Uterus (tissue), 4 donors: ENCODE data around the gene MIPEP. TPM values are rescaled to one million over a fixed set of nuclear protein-coding genes. Genes with fewer than 3 reads are reported as not detected.

ENCODE experiments used
- DNase-seq, 2 donors: peaks; one replicate each; pipeline ENCODE4 v3.0.0-alpha.2; 2019 to 2020
- H3K27ac ChIP-seq, 2 donors: fragments of 200-600 bp; sonication (generic); 1 replicate in 1 of 2; 2 replicates in 1 of 2; pipeline ENCODE4 v1.5.1; 2016 to 2018
- H3K27me3 ChIP-seq, 2 donors: fragments of 200-600 bp; sonication (generic); one replicate each; pipeline ENCODE4 v1.5.1; 2018 to 2019; ENCODE audit warnings: control low read depth in 1 of 2
- H3K36me3 ChIP-seq, 2 donors: fragments of 200-600 bp; sonication (generic); one replicate each; pipeline ENCODE4 v1.5.1; 2019; ENCODE audit warnings: control low read depth in 1 of 2
- H3K4me1 ChIP-seq, 2 donors: fragments of 200-600 bp; sonication (generic); one replicate each; pipeline ENCODE4 v1.5.1; 2018 to 2019; ENCODE audit warnings: control low read depth in 1 of 2
- H3K4me3 ChIP-seq, 2 donors: fragments of 200-600 bp; sonication (generic); 1 replicate in 1 of 2; 2 replicates in 1 of 2; pipeline ENCODE4 v1.5.1; 2018 to 2019; ENCODE audit warnings: mild to moderate bottlenecking in 1 of 2
- H3K9me3 ChIP-seq, 2 donors: fragments of 200-600 bp; sonication (generic); one replicate each; pipeline ENCODE4 v1.5.1; 2019; ENCODE audit warnings: control low read depth in 1 of 2
- CTCF ChIP-seq, 4 experiments: fragments of 200-600 bp in 2 of 4; fragments of 450-650 bp in 2 of 4; sonication (generic) in 2 of 4; IDR thresholded peaks; one replicate each; pipeline ENCODE4 v1.5.1; 2016 to 2019; ENCODE audit warnings: antibody characterized with exemption in 4 of 4, mild to moderate bottlenecking in 2 of 4, moderate library complexity in 1 of 4
- POLR2A ChIP-seq, 2 donors: fragments of 450-650 bp; IDR thresholded peaks; one replicate each; pipeline ENCODE4 v1.6.1; 2016; ENCODE audit warnings: antibody characterized with exemption in 2 of 2, mild to moderate bottlenecking in 1 of 2, moderate library complexity in 1 of 2
- intact Hi-C: fragments of 100-400 bp; cut with DNase I; formaldehyde crosslinking; loops from one replicate; pipeline ENCODE4 v1.15.1; 2023; ENCODE audit warnings: low total_unique reads
- total RNA-seq, 4 donors: library from RNA; depleted of rRNA in 3 of 4; stranded (reverse); fragments of >200 nt in 3 of 4; gene quantifications; one replicate each; pipeline versions ENCODE4 v1.1.0 to v1.2.4, GENCODE V29; 2014 to 2023
- donor health status: DM: yes; HTN: yes; CAD: no.

MIPEP gene
- total RNA-seq, 4 donors from 2014 or later, result 0.77 to 31.5 (median 19.3) TPM

DNA sequence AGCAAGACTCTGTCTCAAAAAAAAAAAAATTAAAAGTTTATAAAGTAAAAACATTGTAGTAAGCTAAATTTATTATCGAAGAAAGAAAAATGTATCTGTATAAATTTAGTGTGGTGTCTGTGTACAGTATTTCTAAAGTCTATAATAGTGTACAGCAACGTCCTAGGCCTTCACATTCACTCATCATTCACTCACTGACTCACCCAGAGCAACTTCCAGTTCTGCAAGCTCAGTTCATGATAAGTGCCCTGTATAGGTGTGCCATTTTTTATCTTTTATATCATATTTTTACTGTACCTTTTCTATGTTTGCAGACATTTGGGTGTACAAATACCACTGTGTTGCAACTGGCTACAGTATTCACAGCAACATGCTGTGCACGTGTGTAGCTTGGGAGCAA lies 200.9 kb downstream of the MIPEP start:
- DNase-seq, result no peak
- no peaks in the 10 kb centered on the region for H3K4me1 ChIP-seq
- intact Hi-C loops, result no loop called here
- H3K9me3 ChIP-seq, result peaks cover 0 to 6% of the 10 kb centered on the region in 2 donors
- H3K27ac ChIP-seq, result no peak overlapping the region
- TF ChIP-seq POLR2A (IDR thresholded peaks at IDR 0.05), result no peak
- TF ChIP-seq CTCF (IDR thresholded peaks at IDR 0.05), result no peak
- H3K27me3 ChIP-seq, result no peaks in the 10 kb centered on the region
- H3K4me3 ChIP-seq, result no peak overlapping the region
- no peaks in the 10 kb centered on the region for H3K36me3 ChIP-seq

DNA sequence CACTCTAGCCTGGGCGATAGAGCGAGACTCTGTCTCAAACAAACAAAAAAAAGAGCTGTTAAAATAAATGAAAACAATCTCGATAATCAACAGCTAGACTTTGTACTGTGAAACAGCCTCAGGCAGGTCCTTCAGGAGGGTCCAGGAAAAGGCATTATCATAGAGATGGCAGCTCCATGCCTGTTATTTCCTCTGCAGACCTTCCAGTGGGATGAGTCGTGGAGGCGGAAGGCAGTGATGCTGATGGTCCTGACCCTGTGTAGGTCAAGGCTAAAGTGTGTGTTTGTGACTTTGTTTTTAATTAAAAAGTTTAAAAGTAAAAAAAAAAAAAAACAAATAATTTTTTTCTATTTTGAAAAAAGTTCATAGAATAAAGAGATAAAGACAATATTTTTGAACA lies 201.6 kb downstream of the MIPEP start:
- Histone ChIP-seq H3K9me3 (peaks cover 0 to 6% of the 10 kb centered on the region in 2 donors), H3K36me3 (no peaks in the 10 kb centered on the region), H3K27ac (no peak overlapping the region), H3K4me1 (no peaks in the 10 kb centered on the region), H3K27me3 (no peaks in the 10 kb centered on the region), H3K4me3 (no peak overlapping the region)
- no peak for TF ChIP-seq CTCF (IDR thresholded peaks at IDR 0.05)
- TF ChIP-seq POLR2A (IDR thresholded peaks at IDR 0.05), result no peak
- DNase-seq, result no peak
- intact Hi-C loops, result no loop called here

DNA sequence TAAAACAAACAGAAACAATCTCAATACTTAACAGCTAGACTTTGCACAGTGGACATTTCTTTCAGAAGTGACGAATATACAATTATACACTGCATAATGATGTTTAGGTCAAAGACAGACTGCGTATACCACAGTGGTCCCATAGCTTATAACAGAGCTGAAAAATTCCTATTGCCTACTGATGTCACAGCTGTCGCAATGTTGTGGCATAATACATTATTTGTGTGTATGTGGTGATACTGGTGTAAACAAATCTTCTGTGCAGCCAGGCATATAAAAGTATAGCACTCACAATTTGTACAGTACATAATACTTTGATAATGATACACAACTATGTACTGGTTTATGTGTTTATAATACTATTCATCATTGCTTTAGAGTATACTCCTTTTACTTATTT lies 202.3 kb downstream of the MIPEP start:
- Histone ChIP-seq H3K36me3 (no peaks in the 10 kb centered on the region), H3K4me3 (no peak overlapping the region), H3K27me3 (no peaks in the 10 kb centered on the region), H3K27ac (no peak overlapping the region), H3K4me1 (no peaks in the 10 kb centered on the region), H3K9me3 (peaks cover 0 to 6% of the 10 kb centered on the region in 2 donors)
- no peak for TF ChIP-seq CTCF (IDR thresholded peaks at IDR 0.05)
- no peak for TF ChIP-seq POLR2A (IDR thresholded peaks at IDR 0.05)
- no peak for DNase-seq
- intact Hi-C loops, result no loop called here

DNA sequence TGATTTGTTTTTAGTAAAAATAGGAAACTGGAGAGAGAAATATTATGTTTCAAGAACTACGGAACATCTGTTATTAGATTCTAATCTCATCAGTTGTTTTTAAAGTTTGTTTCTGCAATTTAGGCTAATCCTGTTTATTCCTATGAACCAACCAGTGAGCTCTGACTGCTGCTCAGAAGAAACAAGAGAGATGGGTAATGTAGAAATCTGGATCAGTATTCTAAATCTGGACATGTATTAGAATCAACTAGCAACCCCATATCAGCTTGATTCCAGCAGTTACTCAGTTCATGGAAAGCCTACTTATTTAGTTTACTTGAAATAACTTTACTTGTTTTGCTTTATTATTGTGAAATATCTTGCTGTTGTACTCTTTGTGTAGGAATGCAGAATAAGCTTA lies 203.8 kb downstream of the MIPEP start:
- Histone ChIP-seq H3K4me3 (no peak overlapping the region), H3K9me3 (peaks cover 0 to 6% of the 10 kb centered on the region in 2 donors), H3K36me3 (no peaks in the 10 kb centered on the region), H3K27me3 (no peaks in the 10 kb centered on the region), H3K27ac (no peak overlapping the region), H3K4me1 (no peaks in the 10 kb centered on the region)
- intact Hi-C loops, result no loop called here
- no peak for DNase-seq
- TF ChIP-seq CTCF (IDR thresholded peaks at IDR 0.05), result no peak
- TF ChIP-seq POLR2A (IDR thresholded peaks at IDR 0.05), result no peak

DNA sequence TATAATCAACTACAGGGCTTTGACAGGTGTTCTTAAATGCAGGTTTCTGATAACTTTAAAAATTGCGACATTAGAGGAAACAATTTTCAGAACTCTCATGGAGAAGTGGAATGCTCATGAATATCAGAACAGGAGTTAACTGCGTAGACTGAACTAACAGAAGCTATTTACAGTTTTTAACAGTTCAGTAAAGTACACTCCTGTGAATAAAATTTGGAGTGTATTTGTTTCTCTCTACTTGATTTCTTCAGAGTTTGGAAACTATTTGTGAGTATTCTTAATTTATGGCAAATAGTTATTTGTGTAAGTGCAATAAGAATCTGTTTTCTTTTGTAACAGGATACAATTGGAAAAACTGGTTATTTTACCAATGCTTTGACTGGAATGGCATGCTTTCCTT lies 204.6 kb downstream of the MIPEP start:
- Histone ChIP-seq H3K4me3 (no peak overlapping the region), H3K27me3 (no peaks in the 10 kb centered on the region), H3K9me3 (peaks cover 0 to 6% of the 10 kb centered on the region in 2 donors), H3K27ac (no peak overlapping the region), H3K36me3 (no peaks in the 10 kb centered on the region), H3K4me1 (no peaks in the 10 kb centered on the region)
- intact Hi-C loops, result no loop called here
- TF ChIP-seq CTCF (IDR thresholded peaks at IDR 0.05) (no peak), POLR2A (IDR thresholded peaks at IDR 0.05) (no peak)
- DNase-seq, result no peak
